HTR-8/SVneo (cell line): ENCODE measurements around the gene METTL6.
"Not testable (repeated sequence)": the region's sequence is repeated elsewhere in the genome, so short reads cannot be mapped to it uniquely, and the experiment has no call there.

Source experiments
- DNase-seq: peaks from one replicate; pipeline ENCODE4 v3.0.0; 2011; ENCODE audit warnings: low spot score, mixed read lengths; ENCODE audit not compliant: insufficient read length
- FAIRE-seq: peaks from 2 replicates; lab custom pipeline; 2011; peaks lifted over from hg19 to GRCh38; lab: Jason Lieb, UNC

METTL6 gene

DNA sequence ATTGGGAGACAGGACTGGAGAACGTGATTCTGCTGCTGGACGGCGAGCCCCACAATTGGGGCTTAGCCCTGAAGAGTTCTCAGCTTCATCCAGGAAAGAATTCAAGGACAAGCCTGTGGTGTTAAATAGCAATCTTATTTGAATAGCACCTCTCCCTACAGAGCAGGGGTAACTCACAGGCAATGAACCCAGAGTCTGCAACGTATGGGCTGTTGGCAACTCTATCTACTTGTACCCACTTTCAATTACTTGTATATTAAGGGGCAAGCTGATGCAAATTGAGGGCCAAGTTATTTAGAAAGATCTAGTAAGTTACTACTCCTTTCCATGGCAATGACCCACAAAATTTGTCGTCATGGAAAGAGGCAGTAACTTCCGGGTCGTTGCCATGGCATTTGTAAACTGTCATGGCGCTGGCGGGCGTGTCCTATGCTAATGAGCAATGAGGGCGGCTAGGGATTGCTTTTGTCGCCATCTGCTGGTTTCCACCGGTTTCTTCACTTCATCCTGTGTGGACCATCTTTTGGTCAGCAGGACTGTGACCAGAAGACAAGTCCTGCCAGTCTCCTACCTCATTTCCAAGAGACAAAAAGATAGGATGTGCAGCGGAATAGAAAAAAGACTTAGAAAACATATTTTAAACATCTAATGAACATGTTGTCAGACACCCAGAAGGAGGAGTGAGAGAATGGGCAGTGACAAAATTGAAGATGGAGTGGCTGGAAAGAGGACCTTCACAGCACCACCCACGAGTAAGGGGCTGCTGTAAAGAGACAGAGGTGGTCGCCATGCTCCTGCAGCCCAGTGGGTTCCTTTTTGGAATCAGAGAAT lies 49.2 kb downstream of the METTL6 start:
- FAIRE-seq, result peak; percentile 75
- DNase-seq, result peak; percentile 59

DNA sequence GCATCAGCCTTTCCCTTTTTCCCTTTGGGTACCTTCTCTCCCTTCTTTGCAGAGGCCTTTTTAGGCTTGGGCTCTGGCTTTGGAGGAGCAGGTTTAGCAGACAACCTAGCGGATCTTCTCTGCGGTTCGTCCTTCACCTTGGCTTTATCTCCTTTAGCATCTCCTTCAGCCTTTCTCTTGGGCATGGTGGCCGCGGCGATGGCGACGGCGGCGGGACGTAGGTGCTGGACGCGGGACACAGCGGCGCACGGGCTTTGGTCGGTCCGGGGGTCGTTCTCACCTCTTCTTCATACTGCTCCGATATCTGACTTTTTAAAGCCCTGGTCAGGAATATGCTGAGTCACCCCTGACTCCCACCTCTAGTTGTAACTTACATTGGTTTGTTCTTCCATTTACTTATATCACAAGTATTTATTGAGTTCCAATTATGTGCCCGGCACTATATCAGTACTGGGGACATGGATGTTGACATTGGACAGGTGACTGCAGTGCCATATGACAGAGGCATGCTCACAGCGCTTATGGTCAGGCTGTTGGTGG lies 51.8 kb downstream of the METTL6 start:
- FAIRE-seq, result no peak
- no peak for DNase-seq

DNA sequence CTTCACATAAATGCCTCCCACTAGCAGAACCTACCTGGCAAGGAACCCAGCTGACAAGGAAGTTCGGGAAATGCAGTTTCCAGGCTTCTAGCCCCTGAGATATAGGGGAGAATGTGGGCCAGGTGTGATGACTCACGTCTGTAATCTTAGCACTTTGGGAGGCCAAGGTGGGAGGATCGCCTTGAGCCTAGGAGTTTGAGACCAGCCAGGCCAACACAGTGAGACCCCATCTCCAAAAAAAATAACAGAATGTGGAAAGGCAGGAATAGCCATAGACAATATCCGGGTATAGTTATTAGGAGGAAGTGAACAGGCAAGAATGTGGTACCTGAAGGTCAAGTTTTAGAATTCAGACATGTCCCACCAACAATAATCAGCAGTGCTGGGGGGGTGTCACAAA lies 54.4 kb downstream of the METTL6 start:
- FAIRE-seq (no peak), DNase-seq (no peak)

DNA sequence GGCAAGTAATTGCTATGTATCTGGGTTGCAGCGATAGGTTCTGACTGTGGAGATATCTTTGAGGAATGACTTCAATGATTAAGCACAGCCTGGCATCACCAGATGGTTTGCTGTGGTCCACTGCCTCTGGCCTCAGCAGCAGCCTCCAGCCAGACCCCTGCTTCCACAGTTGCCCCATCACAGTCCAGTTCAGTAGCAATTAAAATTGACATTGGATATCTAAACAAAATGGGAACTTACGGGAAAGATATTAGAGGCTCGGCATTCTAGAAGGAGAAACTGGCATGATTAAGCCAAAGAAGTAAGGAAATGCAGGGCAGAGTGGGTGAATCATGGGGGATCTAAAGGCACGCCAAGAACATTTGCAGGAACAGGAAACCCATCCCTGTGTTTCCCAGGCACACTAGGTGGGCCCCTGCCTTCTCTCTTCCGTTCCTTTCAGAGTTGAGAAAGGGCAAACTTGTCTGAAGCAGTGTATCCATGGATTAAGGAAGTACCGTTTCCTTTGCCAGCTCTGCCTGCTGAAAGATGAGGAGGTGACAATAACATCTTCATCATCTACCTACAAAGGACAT lies 58.7 kb downstream of the METTL6 start:
- DNase-seq (no peak), FAIRE-seq (no peak)

DNA sequence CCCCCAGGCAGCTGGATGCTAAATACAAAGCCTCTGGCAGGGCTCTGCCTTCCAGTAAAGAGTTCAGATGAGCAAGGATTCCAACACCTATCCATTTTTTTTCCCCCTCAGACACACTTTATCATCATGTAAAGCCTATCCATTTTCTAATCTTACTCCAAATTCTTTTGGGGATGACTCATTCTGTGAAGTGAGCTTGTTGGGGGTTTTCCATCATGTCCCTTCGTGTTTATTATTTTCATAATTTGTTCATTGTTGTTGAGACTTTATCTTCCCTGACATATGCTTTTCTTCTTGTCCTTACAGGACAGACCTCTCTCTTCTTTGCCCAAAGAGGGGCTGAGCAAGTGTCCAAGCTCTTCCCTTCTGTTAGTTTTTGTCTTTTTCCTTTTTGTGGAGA lies 60.3 kb downstream of the METTL6 start:
- peak; percentile 33 for DNase-seq

DNA sequence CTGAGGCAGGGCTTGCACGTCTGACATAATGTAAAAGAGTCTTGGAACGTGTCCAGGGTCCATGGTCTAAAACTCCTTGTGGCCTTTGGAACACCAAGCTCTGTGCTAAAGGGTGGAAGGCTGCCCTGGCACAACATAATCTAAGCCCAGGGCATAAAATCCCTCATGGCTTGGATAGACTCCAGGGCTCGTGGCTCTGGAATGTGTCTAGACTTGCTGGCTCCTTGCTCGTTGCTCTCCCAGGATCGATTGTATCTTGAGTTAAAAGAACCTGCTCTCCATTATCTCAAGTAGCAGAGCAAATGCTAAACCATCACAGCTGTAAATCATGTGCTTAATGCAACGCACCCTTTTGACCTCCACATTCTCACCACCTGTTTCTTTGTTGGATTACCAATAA lies 63.3 kb downstream of the METTL6 start:
- DNase-seq, FAIRE-seq: not testable (repeated sequence)

More for the DNA sequence above, 60.3 kb downstream of the METTL6 start:
- FAIRE-seq, result no peak

DNA sequence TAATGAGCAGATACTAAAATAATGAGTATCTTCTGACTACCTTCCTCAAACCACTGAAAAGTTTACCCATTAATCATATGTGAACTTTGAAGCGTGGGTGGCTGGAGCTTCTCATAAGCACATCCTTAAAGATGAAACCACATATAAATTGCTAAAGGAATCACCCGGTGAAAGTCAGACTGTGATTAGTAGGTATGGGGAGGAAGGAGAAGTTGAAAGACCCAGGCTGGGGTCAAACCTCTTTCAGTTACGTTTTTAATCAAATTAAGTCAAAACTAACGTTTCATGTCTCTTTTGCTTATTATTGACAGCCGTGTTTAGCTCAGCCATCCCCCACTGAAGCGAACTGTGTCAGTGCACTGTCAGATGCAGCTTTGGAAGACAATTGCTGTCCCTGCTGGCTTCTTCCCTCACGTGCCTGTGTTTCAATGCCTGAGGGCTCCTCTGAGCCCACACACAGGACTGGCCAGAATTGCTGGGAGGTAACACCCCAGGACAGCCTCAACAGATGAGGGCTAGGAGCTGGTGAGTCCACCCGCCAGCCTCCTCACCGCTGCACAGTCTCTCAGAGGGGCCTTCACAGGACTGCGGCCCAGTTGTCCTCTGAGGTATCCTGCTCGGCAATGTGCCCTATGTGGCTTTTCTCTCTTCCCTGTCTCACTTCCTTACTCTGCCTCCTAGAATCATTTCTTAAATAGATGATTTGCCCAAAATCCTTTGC lies 65.7 kb downstream of the METTL6 start:
- FAIRE-seq, result no peak
- peak; percentile 41 for DNase-seq

DNA sequence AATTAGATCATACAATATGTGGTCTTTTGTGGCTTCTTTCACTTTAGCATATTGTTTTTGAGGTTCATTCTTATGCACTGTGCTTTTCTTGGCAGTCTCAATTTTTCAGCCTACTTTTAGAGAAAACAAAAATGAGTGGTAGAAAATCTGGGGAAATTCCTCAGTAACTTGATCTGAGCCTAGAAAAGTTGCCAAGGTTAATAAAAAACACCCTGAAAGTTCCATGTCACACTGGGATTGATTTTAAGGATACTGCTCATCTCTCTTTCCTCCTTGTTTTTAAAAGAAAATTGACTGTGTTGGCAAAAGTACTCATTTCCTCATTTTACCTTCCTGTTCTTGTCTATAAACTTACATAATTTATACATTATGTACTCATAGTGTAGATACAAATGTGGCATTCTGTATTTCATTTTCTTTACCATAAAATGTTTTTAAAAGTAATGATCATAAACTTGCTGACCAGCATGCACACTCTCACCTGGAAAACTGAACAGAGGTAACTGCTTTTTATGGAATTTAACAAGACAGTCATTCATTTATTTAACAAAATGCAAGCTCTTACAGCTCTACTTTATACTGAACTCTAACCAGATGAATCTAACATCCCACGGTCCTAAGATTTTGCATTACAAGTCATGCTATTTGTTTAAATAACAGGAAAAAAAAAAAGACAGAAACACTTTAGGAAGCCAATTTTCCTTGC lies 66.4 kb downstream of the METTL6 start:
- DNase-seq (no peak), FAIRE-seq (no peak)
